HG03521 (cell line): ENCODE data around the gene DENND4B.
"Not testable (repeated sequence)": the region's sequence is repeated elsewhere in the genome, so short reads cannot be mapped to it uniquely, and the experiment has no call there.

ENCODE experiments used
- ATAC-seq: cut with Tn5 transposase; IDR thresholded peaks from one replicate; pipeline ENCODE4 v1.9.1; 2021; ENCODE audit warnings: mild to moderate bottlenecking, moderate library complexity; ENCODE audit not compliant: unreplicated experiment

The DENND4B gene

DNA sequence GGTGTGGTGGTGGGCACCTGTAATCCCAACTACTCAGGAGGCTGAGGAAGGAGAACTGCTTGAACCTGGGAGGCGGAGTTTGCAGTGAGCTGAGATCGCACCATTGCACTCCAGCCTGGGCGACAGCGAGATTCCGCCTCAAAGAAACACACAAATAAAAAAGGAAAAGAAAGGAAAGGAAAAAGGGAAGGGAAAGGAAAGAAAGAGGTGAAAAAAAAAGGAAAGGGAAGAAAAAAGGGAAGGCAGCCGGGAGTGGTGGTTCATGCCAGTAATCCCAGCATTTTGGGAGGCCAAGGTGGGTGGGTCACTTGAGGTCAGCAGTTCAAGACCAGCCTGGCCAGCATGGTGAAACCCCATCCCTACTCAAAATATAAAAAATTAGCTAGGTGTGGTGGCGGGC lies 55.5 kb downstream of the DENND4B start:
- not testable (repeated sequence) for ATAC-seq

DNA sequence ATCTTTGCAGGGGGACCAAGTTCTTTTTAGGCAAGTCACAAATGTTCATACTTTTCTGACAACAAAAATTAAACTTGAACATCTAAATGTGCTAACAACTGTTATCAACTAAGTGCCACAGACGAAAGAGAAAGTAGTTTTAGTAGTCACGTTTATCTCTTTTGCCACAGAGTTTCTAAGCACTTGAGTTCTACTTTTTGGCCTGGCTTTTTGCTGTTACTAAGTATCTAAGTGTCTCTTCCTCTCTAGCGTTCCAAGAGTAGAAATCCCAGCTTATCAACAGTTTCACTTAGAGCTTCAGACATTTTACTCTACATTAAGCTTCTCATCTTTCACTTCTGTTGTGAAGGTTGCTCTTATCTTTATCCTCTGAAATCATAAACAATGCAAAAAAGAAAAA lies 58.0 kb downstream of the DENND4B start:
- no peak for ATAC-seq

DNA sequence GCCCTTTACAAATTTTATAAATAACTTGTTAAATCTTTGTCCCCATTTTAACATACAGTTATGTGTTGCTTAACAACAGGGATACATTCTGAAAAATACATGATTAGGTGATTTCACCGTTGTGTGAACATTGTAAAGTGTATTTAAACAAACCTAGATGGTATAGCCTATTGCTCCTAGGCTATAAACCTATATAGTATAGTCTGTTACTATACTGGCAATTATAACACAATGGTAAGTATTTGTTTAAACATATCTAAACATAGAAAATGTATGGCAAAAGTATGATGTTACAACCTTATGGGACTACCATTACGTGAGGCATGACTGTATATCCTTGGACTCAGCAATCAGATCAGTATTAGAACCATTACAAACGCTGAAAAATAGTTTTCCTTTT lies 60.4 kb downstream of the DENND4B start:
- no peak for ATAC-seq

DNA sequence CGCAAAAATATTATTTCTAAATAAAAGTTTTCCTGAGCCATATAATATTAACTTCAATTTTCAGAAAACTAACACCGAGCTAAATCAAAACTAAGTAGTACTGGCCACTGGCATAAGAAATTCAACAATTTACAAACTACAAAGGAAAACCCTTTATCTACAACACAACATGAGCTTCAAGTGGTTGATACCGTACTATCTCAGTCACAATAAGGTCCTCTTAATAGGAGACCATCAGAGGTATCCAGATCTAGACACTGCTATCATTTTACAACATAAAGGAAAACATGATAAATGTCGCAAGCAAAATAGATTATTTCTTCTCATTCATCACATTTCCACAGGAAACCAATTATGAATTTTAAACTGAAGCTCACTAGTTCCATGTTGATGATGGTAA lies 63.3 kb downstream of the DENND4B start:
- ATAC-seq: no peak

DNA sequence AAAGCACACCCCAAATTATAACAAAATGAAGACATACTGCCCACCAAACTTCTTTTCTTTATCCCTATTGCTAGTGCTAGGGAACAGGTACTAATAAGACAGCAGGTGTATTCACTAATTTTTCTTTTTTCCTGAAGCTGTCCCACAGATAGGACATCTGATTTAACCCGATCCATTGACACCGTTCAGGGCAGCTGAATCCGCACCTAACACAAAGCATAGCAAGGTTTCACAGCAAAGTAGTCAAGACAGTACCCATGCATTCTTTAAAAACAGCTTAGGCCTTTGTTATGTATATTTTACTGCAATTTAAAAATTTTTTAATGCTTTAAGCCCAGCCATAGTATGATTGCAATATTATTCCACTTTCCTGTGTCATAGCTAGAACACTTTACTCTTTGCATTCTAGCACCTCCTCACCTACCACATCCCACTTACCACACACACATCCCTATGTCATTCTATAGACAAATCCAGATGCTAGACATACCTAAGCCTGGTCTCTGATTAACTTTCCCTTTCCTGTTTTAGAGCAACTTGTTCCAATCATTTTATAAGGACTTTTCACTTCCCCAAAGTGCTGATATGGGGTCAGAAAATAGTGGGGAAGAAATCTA lies 64.1 kb downstream of the DENND4B start:
- ATAC-seq: no peak

DNA sequence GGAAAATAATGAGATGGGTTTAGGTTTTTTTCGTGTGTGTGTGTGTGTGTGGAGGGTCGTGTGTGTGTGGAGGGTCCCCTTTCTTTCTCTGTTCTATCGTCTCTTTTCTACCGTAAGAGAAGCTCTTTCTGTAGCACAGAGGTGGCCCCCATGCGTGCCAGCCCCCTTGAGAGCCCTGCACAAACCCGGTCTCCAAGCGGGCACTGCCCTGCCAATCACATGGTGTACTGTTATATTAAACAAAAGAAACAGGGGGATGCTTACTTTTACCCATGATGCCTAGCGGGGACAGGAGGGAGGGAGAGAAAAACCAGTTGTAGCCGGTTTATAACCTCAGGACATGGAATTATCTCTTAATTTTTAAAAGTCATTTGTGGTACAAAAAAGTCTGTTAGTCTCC lies 64.8 kb downstream of the DENND4B start:
- no peak for ATAC-seq

DNA sequence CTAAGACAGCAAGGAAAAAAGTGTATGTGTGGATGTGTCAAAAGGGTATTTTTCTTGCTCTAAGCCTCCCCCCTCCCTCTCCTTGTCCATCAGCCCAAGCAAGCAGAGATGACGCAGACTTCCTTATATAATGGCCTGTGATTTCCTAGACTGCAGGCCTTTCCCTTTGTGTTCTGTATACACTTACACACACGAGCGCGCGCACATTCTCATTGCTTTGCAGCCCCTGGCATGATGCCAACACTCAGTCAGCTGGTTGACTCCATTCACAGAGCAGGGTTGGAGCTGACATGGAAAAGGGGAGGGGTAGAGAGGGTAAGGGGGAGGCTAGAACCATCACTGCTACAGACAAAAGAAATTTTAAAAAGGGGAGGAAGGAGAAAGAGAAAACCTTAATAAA lies 65.6 kb downstream of the DENND4B start:
- ATAC-seq: no peak

DNA sequence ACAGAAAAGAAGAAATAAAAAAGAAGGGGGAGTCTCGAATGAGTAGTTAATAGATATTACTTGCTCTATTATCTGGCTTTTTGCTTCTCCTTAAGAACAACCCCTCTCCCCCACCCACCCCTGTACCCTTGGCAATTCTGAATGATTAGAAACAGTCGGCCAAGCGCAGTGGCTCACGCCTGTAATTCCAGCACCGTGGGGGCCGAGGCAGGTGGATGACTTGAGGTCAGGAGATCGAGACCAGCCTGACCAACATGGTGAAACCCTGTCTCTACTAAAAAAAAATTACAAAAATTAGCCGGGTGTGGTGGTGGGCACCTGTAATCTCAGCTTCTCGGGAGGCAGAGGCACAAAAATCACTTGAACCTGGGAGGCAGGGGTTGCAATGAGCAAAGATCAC lies 66.5 kb downstream of the DENND4B start:
- ATAC-seq: no peak
